ENCODE data around the gene NLRC5.

The NLRC5 gene, protein sequence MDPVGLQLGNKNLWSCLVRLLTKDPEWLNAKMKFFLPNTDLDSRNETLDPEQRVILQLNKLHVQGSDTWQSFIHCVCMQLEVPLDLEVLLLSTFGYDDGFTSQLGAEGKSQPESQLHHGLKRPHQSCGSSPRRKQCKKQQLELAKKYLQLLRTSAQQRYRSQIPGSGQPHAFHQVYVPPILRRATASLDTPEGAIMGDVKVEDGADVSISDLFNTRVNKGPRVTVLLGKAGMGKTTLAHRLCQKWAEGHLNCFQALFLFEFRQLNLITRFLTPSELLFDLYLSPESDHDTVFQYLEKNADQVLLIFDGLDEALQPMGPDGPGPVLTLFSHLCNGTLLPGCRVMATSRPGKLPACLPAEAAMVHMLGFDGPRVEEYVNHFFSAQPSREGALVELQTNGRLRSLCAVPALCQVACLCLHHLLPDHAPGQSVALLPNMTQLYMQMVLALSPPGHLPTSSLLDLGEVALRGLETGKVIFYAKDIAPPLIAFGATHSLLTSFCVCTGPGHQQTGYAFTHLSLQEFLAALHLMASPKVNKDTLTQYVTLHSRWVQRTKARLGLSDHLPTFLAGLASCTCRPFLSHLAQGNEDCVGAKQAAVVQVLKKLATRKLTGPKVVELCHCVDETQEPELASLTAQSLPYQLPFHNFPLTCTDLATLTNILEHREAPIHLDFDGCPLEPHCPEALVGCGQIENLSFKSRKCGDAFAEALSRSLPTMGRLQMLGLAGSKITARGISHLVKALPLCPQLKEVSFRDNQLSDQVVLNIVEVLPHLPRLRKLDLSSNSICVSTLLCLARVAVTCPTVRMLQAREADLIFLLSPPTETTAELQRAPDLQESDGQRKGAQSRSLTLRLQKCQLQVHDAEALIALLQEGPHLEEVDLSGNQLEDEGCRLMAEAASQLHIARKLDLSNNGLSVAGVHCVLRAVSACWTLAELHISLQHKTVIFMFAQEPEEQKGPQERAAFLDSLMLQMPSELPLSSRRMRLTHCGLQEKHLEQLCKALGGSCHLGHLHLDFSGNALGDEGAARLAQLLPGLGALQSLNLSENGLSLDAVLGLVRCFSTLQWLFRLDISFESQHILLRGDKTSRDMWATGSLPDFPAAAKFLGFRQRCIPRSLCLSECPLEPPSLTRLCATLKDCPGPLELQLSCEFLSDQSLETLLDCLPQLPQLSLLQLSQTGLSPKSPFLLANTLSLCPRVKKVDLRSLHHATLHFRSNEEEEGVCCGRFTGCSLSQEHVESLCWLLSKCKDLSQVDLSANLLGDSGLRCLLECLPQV (N-terminal part only)

DNA sequence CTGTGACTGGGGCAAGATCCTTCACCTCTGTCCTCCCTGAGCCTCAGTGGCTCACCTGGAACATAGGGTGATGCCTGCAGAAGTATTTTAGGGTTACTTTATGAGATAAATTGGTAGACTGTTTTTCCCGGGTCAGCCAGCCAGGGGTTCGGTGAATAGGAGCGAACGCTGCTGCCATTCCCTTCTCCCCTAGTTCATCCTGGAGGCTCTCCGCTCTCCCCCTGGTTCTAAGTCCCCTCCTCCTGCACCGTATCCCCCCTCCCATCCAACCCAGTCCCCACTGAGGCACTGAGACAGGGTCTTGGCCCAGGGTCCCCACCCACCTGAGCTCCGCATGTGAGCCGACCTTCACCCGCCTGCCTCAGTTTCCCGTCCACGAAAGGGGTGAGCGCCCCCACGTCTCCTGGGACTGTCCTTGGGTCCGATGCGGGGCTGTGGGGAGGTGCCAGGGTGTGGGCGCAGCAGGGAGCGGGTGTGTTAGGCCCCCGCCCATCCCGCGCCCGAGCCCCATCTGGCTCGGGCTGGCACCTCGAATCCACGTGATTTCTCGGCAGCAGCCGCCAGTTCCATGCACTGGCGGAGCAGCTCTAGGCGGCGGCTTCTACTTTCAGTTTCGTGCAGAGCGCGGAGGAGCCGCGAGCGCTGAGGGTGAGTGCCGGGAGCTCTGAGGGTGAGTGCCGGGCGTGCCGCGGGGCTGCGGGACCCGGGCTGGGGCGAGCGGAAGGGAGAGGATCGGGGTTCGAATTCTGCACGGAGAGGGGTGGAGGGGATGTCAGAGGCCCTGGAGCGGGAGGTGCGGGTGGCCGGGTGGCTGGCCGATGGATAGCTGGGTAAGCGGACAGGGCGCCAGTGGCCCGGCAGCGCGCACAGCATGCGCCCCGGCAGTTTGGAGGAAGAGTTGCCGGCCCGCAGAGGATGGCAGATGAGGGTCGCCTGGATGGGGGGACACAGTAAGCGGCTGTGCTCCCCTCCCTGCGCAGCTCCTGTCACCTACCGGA is at the start of gene NLRC5:
NLRC5 (plus strand) TSS at position 610 of the 998 bp plus-strand sequence. CDS start 31,156 bp downstream, outside the sequence.
- peak; percentile 35 for DNase-seq

DNA sequence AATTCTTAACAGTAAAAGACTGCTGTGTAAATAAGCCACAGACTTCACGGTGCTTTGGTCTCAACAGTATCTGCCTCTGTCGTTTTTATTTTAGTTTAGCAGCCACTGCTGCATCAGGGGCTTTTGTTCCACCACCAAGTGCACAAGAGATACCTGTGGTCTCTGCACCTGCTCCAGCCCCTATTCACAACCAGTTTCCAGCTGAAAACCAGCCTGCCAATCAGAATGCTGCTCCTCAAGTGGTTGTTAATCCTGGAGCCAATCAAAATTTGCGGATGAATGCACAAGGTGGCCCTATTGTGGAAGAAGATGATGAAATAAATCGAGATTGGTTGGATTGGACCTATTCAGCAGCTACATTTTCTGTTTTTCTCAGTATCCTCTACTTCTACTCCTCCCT is 49.6 kb upstream of the NLRC5 start:
- DNase-seq, result no peak

GRCh38 chr16:56941092-56941491 is 48.3 kb upstream of the NLRC5 start:
- no peak for DNase-seq

- DNase-seq, result no peak
Measured at GRCh38 chr16:56941856-56942331, 47.5 kb upstream of the NLRC5 start.

GRCh38 chr16:56943761-56944375 is 45.5 kb upstream of the NLRC5 start:
- DNase-seq, result no peak

GRCh38 chr16:56944954-56945839 is 44.2 kb upstream of the NLRC5 start:
- DNase-seq, result no peak

DNA sequence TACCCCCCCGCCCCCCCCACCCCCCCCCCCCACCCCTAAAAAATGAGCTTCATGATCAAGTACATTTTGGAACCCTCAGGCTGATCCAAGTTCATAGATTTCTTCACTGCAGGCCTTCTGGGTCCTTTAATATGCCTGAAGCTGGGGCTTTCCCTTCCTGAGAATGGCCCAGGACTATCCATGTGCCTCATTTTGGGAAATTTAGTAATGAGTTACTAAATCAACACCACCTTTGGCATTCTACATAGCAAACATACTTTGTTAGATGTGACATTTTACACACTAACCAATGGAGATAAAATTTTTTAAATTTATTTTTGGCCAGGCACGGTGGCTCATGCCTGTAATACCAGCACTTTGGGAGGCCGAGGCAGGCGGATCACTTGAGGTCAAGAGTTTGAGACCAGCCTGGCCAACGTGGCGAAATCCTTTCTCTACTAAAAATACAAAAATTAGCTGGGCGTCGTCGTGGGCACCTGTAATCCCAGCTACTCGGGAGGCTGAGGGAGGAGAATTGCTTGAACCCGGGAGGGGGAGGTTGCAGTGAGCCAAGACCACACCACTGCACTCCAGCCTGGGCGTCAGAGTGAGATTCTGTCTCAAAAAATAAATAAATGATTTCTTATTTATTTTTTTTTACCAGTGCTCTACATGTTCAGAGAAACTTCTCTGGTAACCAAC is 43.4 kb upstream of the NLRC5 start:
- no peak for DNase-seq

DNA sequence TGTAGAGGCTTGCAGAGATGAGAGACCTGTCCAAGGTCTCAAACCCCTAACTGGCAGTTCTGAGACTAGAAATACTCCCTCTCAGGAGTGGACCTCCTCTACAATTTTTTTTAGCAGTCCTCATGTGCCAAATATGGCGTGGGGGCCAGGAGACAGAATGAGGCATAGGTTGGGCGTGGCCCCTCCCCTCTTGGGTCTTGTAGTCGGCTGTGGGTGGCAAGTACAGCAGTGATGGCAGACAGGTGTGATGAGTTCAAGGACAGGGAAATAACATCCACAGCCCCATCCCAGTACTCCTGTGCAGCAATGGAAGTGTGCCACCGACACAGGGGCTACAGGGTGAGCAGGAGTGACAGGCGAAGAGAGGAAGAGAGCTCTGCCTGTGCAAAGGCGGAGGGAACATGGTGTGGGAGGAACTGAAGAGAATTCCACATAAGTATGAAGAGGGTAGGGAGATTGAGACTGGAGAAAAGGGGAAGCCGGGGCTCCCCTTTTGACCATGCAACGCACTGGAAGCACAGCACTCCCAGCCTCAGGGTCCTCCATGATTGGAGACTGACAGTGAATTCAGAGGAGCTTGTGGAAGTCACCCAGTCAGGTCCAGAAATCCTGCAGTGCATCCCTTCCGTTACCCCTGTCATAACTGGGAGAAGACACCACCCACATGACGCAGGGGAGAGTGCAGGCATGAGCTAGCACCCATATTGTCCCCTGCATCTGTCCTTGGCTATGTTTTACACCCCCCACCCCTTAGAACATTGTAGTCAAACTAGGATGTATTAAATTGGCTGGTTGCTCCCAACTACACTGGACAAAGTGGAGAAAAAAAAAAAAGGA is 42.4 kb upstream of the NLRC5 start:
- no peak for DNase-seq

- DNase-seq, result no peak
Measured at GRCh38 chr16:56947604-56947995, 41.8 kb upstream of the NLRC5 start.

- no peak for DNase-seq
Measured at GRCh38 chr16:56948234-56948633, 41.1 kb upstream of the NLRC5 start.

- DNase-seq, result no peak
Measured at GRCh38 chr16:56950051-56950450, 39.3 kb upstream of the NLRC5 start.

DNA sequence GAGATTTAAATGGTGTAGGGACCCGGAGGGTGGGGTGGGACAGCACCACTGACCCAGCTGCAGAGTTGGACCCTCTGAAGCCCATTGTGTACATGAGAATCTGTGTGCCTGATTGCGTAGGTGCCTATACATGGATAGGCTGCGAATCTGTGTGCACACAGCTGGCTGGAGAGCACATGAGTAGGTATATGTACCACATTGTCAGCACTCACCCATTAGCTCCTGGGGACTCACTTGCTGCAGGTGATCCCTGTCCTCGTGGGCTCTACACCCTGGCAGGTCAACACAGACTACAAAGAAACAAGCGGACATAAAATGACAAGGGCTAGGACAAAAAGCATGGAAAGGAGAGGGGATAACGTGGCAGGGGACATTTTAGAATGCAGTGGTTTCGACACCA is 38.9 kb upstream of the NLRC5 start:
- DNase-seq, result no peak

DNA sequence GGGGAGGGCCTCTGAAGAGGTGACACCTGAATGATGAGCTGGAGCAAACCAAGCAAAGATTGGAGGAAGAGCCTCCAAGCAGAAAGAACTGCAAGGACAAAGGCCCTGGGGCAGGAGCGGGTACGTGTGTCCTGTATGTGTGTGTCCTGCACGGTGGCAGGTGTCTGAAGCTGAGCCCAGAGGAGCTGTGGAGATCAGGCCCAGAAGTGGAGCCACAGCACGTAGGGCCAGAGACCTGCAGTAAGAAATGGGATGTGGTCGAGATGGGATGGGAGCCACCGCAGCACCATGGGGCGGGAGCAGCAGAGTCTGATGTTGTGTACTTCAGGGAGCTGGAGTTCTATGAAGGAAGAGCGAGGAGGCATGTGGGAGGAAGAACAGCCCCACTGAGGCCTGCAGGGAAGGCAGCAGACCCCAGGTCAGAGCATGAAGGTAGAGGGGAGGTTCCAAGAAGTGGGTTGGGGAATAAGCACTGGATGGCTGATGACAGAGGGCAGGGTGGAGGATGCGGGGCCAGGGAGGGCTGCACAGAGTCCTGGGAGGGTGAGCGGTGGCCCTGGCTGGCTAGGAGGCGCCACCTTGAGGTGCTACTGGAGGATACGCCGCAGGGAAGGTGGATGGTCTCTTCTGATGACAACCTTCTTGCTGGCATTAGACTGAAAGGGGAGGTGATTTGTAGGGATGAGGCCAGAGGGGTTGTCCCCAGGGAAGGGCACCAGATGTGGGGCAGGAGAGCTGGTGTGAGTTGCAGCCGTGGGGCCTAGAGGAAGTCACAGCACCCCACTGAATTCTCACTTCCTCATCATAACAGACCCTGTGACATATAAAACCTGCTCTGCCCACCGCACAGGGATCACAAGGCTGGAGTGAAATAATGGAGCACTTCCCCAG is 38.2 kb upstream of the NLRC5 start:
- peak; percentile 10 for DNase-seq

DNA sequence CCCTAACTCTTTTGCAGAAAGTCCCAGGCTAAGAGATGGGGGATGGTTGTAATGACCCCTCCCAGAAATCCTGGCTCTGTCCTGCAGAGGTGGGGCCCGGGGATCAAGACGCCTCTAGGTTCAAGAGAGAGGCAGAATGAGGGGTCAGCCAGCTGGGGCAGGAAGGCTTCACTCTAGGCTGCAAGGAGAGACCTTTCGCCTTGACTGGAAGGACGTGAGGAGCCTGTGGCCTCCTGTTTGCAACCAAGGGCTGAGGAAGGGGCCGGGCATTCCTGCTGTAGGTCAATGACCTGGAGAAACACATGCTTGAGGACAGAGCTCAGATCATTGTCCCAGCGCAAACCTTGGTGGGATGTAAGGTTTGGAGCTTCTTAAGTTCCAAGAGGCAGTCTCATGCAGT is 36.4 kb upstream of the NLRC5 start:
- DNase-seq, result no peak

GRCh38 chr16:56956076-56956475 is 33.3 kb upstream of the NLRC5 start:
- no peak for DNase-seq

- no peak for DNase-seq
Measured at GRCh38 chr16:56956756-56957155, 32.6 kb upstream of the NLRC5 start.

GRCh38 chr16:56960681-56961281 is 28.6 kb upstream of the NLRC5 start:
- DNase-seq, result no peak

All from GDM1 (cell line).